SK-N-SH treated with all-trans-retinoic acid at 6 μM for 48 hours (cell line): ENCODE results near the gene OSGIN1.

ENCODE experiments used
- ATAC-seq: fragments of 200-7000 bp; cut with Tn5 transposase; 3 replicates; pipeline ENCODE4 v1.9.1; 2020; ENCODE audit warnings: mild to moderate bottlenecking, moderate library complexity
- BACH2 ChIP-seq: fragments of 250-450 bp; sonication (Bioruptor Pico); IDR thresholded peaks from 2 replicates; pipeline ENCODE4 v1.9.0; 2021; ENCODE audit warnings: mild to moderate bottlenecking, borderline replicate concordance
- CSDC2 ChIP-seq: fragments of 250-450 bp; sonication (Bioruptor Pico); IDR thresholded peaks from 2 replicates; pipeline ENCODE4 v1.5.0; 2020; ENCODE audit warnings: mild to moderate bottlenecking, moderate library complexity
- ESRRG ChIP-seq: fragments of 250-450 bp; sonication (Bioruptor Pico); IDR thresholded peaks from 2 replicates; pipeline ENCODE4 v1.6.1; 2021; ENCODE audit warnings: mild to moderate bottlenecking
- GLIS3 ChIP-seq: fragments of 250-450 bp; sonication (Bioruptor Pico); IDR thresholded peaks from 2 replicates; pipeline ENCODE4 v1.5.0; 2020; ENCODE audit warnings: mild to moderate bottlenecking, moderate library complexity
- OSR1 ChIP-seq: fragments of 250-450 bp; sonication (Bioruptor Pico); IDR thresholded peaks from 2 replicates; pipeline ENCODE4 v1.8.0; 2022; ENCODE audit warnings: moderate library complexity, mild to moderate bottlenecking, inconsistent platforms
- PPARA ChIP-seq: fragments of 250-450 bp; sonication (Bioruptor Pico); IDR thresholded peaks from 2 replicates; pipeline ENCODE4 v1.5.0; 2020; ENCODE audit warnings: mild to moderate bottlenecking, borderline replicate concordance
- RARB ChIP-seq: fragments of 250-450 bp; sonication (Bioruptor Pico); IDR thresholded peaks from 2 replicates; pipeline ENCODE4 v1.8.0; 2021; ENCODE audit warnings: mild to moderate bottlenecking, moderate library complexity
- SNAI2 ChIP-seq: fragments of 250-450 bp; sonication (Bioruptor Pico); IDR thresholded peaks from 2 replicates; pipeline ENCODE4 v1.5.0; 2020; ENCODE audit warnings: mild to moderate bottlenecking, moderate library complexity
- TCF4 ChIP-seq: fragments of 250-450 bp; sonication (Bioruptor Pico); IDR thresholded peaks from 2 replicates; pipeline ENCODE4 v1.8.0; 2021; ENCODE audit warnings: mild to moderate bottlenecking, moderate library complexity, borderline replicate concordance
- TOX ChIP-seq: fragments of 250-450 bp; sonication (Bioruptor Pico); IDR thresholded peaks from 2 replicates; pipeline ENCODE4 v1.8.0; 2021; ENCODE audit warnings: mild to moderate bottlenecking, moderate library complexity, borderline replicate concordance
- ZFP3 ChIP-seq: fragments of 250-450 bp; sonication (Bioruptor Pico); IDR thresholded peaks from 2 replicates; pipeline ENCODE4 v1.5.0; 2020; ENCODE audit warnings: mild to moderate bottlenecking, moderate library complexity
- ZFP30 ChIP-seq: fragments of 450-650 bp; formaldehyde crosslinking; IDR thresholded peaks from 2 replicates; pipeline ENCODE4 v1.5.0; 2022; ENCODE audit warnings: mild to moderate bottlenecking, moderate library complexity
- ZNF565 ChIP-seq: fragments of 450-650 bp; formaldehyde crosslinking; conservative IDR thresholded peaks from 2 replicates; pipeline ENCODE4 v1.5.0; 2020; ENCODE audit warnings: low read depth, mild to moderate bottlenecking, moderate library complexity
- ZNF70 ChIP-seq: fragments of 450-650 bp; formaldehyde crosslinking; IDR thresholded peaks from 2 replicates; pipeline ENCODE4 v1.5.0; 2020; ENCODE audit warnings: mild to moderate bottlenecking, moderate library complexity
- ZNF8 ChIP-seq: fragments of 450-650 bp; formaldehyde crosslinking; IDR thresholded peaks from 2 replicates; pipeline ENCODE4 v1.5.0; 2020; ENCODE audit warnings: mild to moderate bottlenecking, moderate library complexity
- TF ChIP-seq, protein P1 (sequence below): fragments of 250-450 bp; sonication (Bioruptor Pico); IDR thresholded peaks from 2 replicates; pipeline ENCODE4 v1.8.0; 2021; ENCODE audit warnings: low read depth, mild to moderate bottlenecking, moderate library complexity, borderline replicate concordance
- TF ChIP-seq, protein P2 (sequence below): fragments of 250-450 bp; sonication (Bioruptor Pico); IDR thresholded peaks from 2 replicates; pipeline ENCODE4 v1.8.0; 2020; ENCODE audit warnings: mild to moderate bottlenecking, moderate library complexity, borderline replicate concordance
- TF ChIP-seq, protein P3 (sequence below): fragments of 250-450 bp; sonication (Bioruptor Pico); IDR thresholded peaks from 2 replicates; pipeline ENCODE4 v1.5.1; 2020; ENCODE audit warnings: low read depth, mild to moderate bottlenecking, moderate library complexity
- TF ChIP-seq, protein P4 (sequence below): fragments of 250-450 bp; sonication (Bioruptor Pico); IDR thresholded peaks from 2 replicates; pipeline ENCODE4 v1.5.1; 2021; ENCODE audit warnings: mild to moderate bottlenecking, moderate library complexity
- TF ChIP-seq, protein P5 (sequence below): fragments of 250-450 bp; sonication (Bioruptor Pico); IDR thresholded peaks from 2 replicates; pipeline ENCODE4 v1.5.0; 2020; ENCODE audit warnings: mild to moderate bottlenecking, moderate library complexity

The OSGIN1 gene

DNA sequence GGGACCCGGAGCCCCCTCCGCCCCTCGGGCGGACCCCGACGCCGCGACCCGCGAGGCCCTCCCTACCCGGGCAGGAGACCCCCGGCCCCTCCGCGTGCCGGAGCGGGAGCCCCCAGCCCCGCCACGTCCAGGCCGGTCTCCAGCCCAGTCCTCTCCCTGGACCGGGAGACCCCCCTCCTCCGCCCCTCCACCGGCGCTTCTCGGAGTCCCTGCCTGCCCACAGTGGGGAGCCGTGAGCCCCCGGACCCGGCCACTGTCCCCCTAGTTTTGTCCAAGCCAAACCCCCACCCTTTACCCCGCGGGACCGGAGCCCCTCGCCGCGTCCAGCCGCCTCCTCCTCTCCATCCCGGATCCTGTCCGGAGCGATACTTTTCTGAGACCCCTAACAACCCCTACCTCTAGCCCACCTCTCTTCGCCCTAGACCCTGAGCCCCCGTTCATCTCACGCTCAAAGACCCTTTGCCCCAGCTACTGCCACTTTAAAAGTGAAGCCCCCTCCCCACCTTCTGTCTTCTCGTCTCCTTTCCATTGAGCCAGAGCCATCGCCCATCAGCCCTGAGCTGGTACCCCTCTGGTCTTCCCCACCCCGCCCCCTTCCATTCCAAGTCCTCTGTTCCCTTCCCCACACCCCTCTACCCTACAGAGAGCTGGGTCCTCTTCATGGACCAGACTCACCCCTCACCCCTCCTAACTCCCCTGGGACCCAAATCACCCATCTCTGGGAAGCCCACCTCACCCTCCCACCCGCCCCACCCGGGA is 16.0 kb downstream of the OSGIN1 start:
- no peak for ATAC-seq
- TF ChIP-seq, protein P1, sequence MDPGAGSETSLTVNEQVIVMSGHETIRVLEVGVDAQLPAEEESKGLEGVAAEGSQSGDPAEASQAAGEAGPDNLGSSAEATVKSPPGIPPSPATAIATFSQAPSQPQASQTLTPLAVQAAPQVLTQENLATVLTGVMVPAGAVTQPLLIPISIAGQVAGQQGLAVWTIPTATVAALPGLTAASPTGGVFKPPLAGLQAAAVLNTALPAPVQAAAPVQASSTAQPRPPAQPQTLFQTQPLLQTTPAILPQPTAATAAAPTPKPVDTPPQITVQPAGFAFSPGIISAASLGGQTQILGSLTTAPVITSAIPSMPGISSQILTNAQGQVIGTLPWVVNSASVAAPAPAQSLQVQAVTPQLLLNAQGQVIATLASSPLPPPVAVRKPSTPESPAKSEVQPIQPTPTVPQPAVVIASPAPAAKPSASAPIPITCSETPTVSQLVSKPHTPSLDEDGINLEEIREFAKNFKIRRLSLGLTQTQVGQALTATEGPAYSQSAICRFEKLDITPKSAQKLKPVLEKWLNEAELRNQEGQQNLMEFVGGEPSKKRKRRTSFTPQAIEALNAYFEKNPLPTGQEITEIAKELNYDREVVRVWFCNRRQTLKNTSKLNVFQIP (CRISPR knock-in tag): no peak
- TF ChIP-seq RARB (CRISPR knock-in tag): no peak

DNA sequence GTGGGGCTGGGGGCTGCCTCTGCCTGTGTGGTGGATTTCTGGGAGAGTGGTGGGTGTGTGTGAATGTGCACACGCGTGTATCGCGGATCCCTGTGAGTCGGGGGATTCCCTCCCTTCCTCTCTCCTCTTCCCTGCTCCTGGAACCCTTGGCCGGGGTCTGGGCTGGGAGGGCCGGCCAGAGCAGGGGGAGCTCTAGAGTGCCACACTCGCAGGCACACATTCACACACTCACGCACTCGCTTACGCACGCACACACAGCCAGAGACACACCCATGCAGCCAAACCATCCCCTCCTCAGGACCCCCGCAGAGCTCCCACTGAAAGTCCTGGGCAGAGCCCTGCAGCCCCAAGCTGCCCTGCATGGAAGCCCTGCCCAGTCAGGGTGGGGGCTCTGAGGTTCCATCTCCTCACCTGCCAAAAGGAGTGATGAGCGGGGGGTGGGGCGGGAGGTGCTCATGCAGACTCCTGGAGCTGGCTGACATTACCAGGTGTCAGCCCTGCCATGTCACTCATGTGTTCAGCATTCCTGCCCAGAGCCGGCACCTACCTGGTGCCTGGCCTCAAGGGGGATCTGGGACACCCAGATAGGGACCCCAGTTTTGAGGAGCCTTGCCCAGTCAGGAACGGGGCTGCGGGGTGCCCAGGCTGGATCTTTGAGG is 16.9 kb downstream of the OSGIN1 start:
- TF ChIP-seq PPARA (CRISPR knock-in tag) (no peak), CSDC2 (no peak), ZNF565 (CRISPR knock-in tag) (no peak), BACH2 (no peak), ESRRG (no peak), OSR1 (CRISPR knock-in tag) (no peak), ZNF8 (CRISPR knock-in tag) (no peak), ZFP3 (CRISPR knock-in tag) (no peak), RARB (CRISPR knock-in tag) (no peak), ZNF70 (CRISPR knock-in tag) (no peak), SNAI2 (CRISPR knock-in tag) (no peak), ZFP30 (CRISPR knock-in tag) (no peak), GLIS3 (no peak)
- TF ChIP-seq, protein P2, sequence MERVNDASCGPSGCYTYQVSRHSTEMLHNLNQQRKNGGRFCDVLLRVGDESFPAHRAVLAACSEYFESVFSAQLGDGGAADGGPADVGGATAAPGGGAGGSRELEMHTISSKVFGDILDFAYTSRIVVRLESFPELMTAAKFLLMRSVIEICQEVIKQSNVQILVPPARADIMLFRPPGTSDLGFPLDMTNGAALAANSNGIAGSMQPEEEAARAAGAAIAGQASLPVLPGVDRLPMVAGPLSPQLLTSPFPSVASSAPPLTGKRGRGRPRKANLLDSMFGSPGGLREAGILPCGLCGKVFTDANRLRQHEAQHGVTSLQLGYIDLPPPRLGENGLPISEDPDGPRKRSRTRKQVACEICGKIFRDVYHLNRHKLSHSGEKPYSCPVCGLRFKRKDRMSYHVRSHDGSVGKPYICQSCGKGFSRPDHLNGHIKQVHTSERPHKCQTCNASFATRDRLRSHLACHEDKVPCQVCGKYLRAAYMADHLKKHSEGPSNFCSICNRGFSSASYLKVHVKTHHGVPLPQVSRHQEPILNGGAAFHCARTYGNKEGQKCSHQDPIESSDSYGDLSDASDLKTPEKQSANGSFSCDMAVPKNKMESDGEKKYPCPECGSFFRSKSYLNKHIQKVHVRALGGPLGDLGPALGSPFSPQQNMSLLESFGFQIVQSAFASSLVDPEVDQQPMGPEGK (CRISPR knock-in tag): no peak
- TF ChIP-seq, protein P3, sequence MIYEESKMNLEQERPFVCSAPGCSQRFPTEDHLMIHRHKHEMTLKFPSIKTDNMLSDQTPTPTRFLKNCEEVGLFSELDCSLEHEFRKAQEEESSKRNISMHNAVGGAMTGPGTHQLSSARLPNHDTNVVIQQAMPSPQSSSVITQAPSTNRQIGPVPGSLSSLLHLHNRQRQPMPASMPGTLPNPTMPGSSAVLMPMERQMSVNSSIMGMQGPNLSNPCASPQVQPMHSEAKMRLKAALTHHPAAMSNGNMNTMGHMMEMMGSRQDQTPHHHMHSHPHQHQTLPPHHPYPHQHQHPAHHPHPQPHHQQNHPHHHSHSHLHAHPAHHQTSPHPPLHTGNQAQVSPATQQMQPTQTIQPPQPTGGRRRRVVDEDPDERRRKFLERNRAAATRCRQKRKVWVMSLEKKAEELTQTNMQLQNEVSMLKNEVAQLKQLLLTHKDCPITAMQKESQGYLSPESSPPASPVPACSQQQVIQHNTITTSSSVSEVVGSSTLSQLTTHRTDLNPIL (CRISPR knock-in tag): no peak
- TF ChIP-seq, protein P4, sequence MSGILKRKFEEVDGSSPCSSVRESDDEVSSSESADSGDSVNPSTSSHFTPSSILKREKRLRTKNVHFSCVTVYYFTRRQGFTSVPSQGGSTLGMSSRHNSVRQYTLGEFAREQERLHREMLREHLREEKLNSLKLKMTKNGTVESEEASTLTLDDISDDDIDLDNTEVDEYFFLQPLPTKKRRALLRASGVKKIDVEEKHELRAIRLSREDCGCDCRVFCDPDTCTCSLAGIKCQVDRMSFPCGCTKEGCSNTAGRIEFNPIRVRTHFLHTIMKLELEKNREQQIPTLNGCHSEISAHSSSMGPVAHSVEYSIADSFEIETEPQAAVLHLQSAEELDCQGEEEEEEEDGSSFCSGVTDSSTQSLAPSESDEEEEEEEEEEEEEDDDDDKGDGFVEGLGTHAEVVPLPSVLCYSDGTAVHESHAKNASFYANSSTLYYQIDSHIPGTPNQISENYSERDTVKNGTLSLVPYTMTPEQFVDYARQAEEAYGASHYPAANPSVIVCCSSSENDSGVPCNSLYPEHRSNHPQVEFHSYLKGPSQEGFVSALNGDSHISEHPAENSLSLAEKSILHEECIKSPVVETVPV: no peak
- TF ChIP-seq, protein P1 (CRISPR knock-in tag): no peak
- TF ChIP-seq, protein P5, sequence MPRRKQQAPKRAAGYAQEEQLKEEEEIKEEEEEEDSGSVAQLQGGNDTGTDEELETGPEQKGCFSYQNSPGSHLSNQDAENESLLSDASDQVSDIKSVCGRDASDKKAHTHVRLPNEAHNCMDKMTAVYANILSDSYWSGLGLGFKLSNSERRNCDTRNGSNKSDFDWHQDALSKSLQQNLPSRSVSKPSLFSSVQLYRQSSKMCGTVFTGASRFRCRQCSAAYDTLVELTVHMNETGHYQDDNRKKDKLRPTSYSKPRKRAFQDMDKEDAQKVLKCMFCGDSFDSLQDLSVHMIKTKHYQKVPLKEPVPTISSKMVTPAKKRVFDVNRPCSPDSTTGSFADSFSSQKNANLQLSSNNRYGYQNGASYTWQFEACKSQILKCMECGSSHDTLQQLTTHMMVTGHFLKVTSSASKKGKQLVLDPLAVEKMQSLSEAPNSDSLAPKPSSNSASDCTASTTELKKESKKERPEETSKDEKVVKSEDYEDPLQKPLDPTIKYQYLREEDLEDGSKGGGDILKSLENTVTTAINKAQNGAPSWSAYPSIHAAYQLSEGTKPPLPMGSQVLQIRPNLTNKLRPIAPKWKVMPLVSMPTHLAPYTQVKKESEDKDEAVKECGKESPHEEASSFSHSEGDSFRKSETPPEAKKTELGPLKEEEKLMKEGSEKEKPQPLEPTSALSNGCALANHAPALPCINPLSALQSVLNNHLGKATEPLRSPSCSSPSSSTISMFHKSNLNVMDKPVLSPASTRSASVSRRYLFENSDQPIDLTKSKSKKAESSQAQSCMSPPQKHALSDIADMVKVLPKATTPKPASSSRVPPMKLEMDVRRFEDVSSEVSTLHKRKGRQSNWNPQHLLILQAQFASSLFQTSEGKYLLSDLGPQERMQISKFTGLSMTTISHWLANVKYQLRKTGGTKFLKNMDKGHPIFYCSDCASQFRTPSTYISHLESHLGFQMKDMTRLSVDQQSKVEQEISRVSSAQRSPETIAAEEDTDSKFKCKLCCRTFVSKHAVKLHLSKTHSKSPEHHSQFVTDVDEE (CRISPR knock-in tag): no peak
- ATAC-seq: no peak

DNA sequence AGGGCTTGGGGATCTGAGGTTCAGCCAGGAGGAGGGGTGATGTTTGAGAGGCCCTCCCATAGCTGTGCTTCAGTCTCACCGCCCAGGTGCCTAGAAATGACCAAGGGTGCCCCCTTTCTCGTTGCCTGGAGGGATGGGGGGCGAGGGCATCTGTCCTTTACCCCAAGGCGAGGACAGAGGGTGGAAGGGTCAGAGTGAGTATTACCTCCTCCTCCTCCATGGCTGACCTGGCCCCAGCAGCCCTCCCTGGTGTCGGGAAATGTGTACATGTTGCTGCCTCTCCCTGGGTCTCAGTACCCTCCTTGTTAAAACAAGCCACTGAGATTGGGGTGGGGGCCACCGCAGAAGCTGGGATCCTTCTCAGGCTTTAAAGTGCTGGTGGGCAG is 17.4 kb downstream of the OSGIN1 start:
- TF ChIP-seq, protein P2 (CRISPR knock-in tag): no peak
- TF ChIP-seq OSR1 (CRISPR knock-in tag) (no peak), TOX (no peak), TCF4 (CRISPR knock-in tag) (no peak), ZNF8 (CRISPR knock-in tag) (no peak), ZFP30 (CRISPR knock-in tag) (no peak), ZFP3 (CRISPR knock-in tag) (no peak)
- ATAC-seq: no peak
